ENCODE results near the gene CHRNA5. TPM values are rescaled to one million over a fixed set of nuclear protein-coding genes. Genes with fewer than 3 reads are reported as not detected.
A peak's percentile ranks its signal among the peaks of the same experiment; 100 is the strongest.
"Not testable (repeated sequence)": the region's sequence is repeated elsewhere in the genome, so short reads cannot be mapped to it uniquely, and the experiment has no call there.

CHRNA5 gene
- total and polyA plus RNA-seq, 7 donors, result 0.71 to 4.4 (median 3.1) TPM

- H3K4me1 ChIP-seq, result no peaks in the 10 kb centered on the region
- no peaks in the 10 kb centered on the region for H3K27me3 ChIP-seq (ENCODE audit: insufficient read depth in 3 of 3, low read length in 2 of 3)
- 55 to 71% (median 63%) methylated on average over 3 of the region's 3 CpGs for WGBS, 3 donors
- H3K36me3 ChIP-seq (ENCODE audit: insufficient read depth in 1 of 2, low read depth in 1 of 2), result peaks cover 13 to 58% of the 10 kb centered on the region in 2 donors
- H3K4me3 ChIP-seq, result no peak overlapping the region
- no peak for DNase-seq
- TF ChIP-seq CTCF (IDR thresholded peaks at IDR 0.05), result no peak
- no peaks in the 10 kb centered on the region for H3K9me3 ChIP-seq
- peak in 1 of 4 donors; percentile 9 for ATAC-seq
- intact Hi-C loops (cut with DNase I), result no loop called here
- no peak overlapping the region for H3K27ac ChIP-seq
Measured at GRCh38 chr15:78550815-78551214, 14.5 kb upstream of the CHRNA5 start.

- no peak for ATAC-seq
- TF ChIP-seq CTCF (IDR thresholded peaks at IDR 0.05), result no peak
- Histone ChIP-seq H3K9me3 (no peaks in the 10 kb centered on the region), H3K4me1 (no peaks in the 10 kb centered on the region), H3K4me3 (no peak overlapping the region), H3K36me3 (ENCODE audit: insufficient read depth in 1 of 2, low read depth in 1 of 2) (peaks cover 9 to 47% of the 10 kb centered on the region in 2 donors), H3K27me3 (ENCODE audit: insufficient read depth in 3 of 3, low read length in 2 of 3) (no peaks in the 10 kb centered on the region), H3K27ac (no peak overlapping the region)
- intact Hi-C loops (cut with DNase I), result no loop called here
- DNase-seq, result no peak
- WGBS, 3 donors, result 84 to 91% (median 85%) methylated on average over 5 of the region's 5 CpGs
Measured at GRCh38 chr15:78551902-78552301, 13.4 kb upstream of the CHRNA5 start.

- Histone ChIP-seq H3K4me3 (no peak overlapping the region), H3K27me3 (ENCODE audit: insufficient read depth in 3 of 3, low read length in 2 of 3) (no peaks in the 10 kb centered on the region), H3K9me3 (no peaks in the 10 kb centered on the region), H3K36me3 (ENCODE audit: insufficient read depth in 1 of 2, low read depth in 1 of 2) (peaks cover 9 to 40% of the 10 kb centered on the region in 2 donors), H3K4me1 (no peaks in the 10 kb centered on the region), H3K27ac (no peak overlapping the region)
- WGBS, 3 donors, result 69 to 85% (median 75%) methylated on average over 5 of the region's 5 CpGs
- DNase-seq (no peak), ATAC-seq (peak in 1 of 4 donors; percentile 35)
- TF ChIP-seq CTCF (IDR thresholded peaks at IDR 0.05), result no peak
- intact Hi-C loops (cut with DNase I), result no loop called here
Measured at GRCh38 chr15:78552597-78552996, 12.7 kb upstream of the CHRNA5 start.

- intact Hi-C loops (cut with DNase I); H3K36me3 ChIP-seq (ENCODE audit: insufficient read depth in 1 of 2, low read depth in 1 of 2): not testable (repeated sequence)
- 68 to 79% (median 73%) methylated on average over 10 of the region's 10 CpGs for WGBS, 3 donors
Measured at GRCh38 chr15:78560201-78560600, 5.1 kb upstream of the CHRNA5 start.

GRCh38 chr15:78561490-78561889 is 3.8 kb upstream of the CHRNA5 start:
- H3K9me3 ChIP-seq, result no peaks in the 10 kb centered on the region
- H3K36me3 ChIP-seq (ENCODE audit: insufficient read depth in 1 of 2, low read depth in 1 of 2), result no peaks in the 10 kb centered on the region
- 83 to 91% (median 91%) methylated on average over 5 of the region's 5 CpGs for WGBS, 3 donors
- ATAC-seq (no peak), DNase-seq (no peak)
- H3K27ac ChIP-seq, result no peak overlapping the region
- H3K4me3 ChIP-seq, result no peak overlapping the region
- intact Hi-C loops (cut with DNase I), result no loop called here
- H3K4me1 ChIP-seq, result peaks cover 8% of the 10 kb centered on the region
- H3K27me3 ChIP-seq (ENCODE audit: insufficient read depth in 3 of 3, low read length in 2 of 3), result no peaks in the 10 kb centered on the region
- no peak for TF ChIP-seq CTCF (IDR thresholded peaks at IDR 0.05)

More at GRCh38 chr15:78560201-78560600, 5.1 kb upstream of the CHRNA5 start:
- H3K9me3 ChIP-seq; H3K27ac ChIP-seq; H3K27me3 ChIP-seq (ENCODE audit: insufficient read depth in 3 of 3, low read length in 2 of 3); H3K4me3 ChIP-seq; H3K4me1 ChIP-seq; DNase-seq: not testable (repeated sequence)
- peak in 3 of 4 donors; percentile 18 to 62 (median 36) for ATAC-seq

Measured in psoas muscle (tissue), 8 donors.